ENCODE data around the gene ST8SIA2.

ST8SIA2 gene

DNA sequence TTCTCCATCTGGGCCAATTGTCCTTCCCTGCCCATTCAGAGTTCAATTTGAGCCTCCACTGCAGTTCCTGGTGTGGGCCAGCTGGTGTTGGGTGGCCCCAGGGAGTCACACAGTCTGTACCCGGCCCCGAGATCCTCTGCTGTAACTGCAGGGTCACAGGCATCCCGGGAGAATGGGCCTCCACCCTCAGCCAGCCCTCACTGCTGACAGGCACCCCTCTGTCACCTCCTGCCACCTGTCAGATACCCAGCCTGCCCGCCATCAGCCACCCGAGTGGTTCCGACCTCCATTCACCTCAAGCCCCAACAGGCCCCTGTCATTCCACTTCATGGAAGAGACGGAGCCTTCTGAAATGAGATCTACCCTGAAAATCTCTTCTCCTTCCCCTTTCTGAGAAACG, 73.2 kb downstream of the ST8SIA2 start:
- no CpG with 5 or more reads among the region's 8 CpGs for WGBS, 2 donors (ENCODE audit: extremely low coverage in 2 of 2, insufficient read length in 2 of 2, insufficient replicate concordance in 1 of 2)
- no peak for DNase-seq (ENCODE audit: low spot score)
- H2BK5ac ChIP-seq (ENCODE audit: low read length) = no peak overlapping the region
- no peak overlapping the region for H4K91ac ChIP-seq (ENCODE audit: low read depth, low read length, poor library complexity)
- H2AK5ac ChIP-seq (ENCODE audit: low read depth, low read length) = no peak overlapping the region
- H3K9me3 ChIP-seq (replicated peaks in 1 of 2; ENCODE audit: control insufficient read depth in 2 of 2, insufficient read depth in 1 of 2, low read depth in 1 of 2, low read length in 2 of 2) = no peaks in the 10 kb centered on the region
- H3K14ac ChIP-seq (ENCODE audit: low read length) = no peak overlapping the region
- no peak overlapping the region for H2AFZ ChIP-seq (ENCODE audit: low read length)
- peaks cover 27 to 63% of the 10 kb centered on the region in 2 donors for H3K36me3 ChIP-seq (replicated peaks in 1 of 2; ENCODE audit: control insufficient read depth in 2 of 2, insufficient read depth in 2 of 2, low read length in 2 of 2)
- H3K18ac ChIP-seq (ENCODE audit: low read length) = no peak overlapping the region
- H2BK12ac ChIP-seq (ENCODE audit: low read length) = no peak overlapping the region
- H2BK120ac ChIP-seq (ENCODE audit: low read depth, low read length) = no peak overlapping the region
- no peak overlapping the region for H3K4me2 ChIP-seq (ENCODE audit: insufficient read depth, low read length, poor library complexity, severe bottlenecking)
- H3K4me3 ChIP-seq (ENCODE audit: low read length in 2 of 2) = no peak overlapping the region
- no peak overlapping the region for H2BK15ac ChIP-seq (ENCODE audit: low read length)
- no peaks in the 10 kb centered on the region for H3K27me3 ChIP-seq (ENCODE audit: control insufficient read depth in 3 of 3, insufficient read depth in 3 of 3, low read depth in 1 of 3, low read length in 3 of 3)
- H3K23ac ChIP-seq (ENCODE audit: low read depth, low read length, poor library complexity) = no peak overlapping the region
- no peak overlapping the region for H3K27ac ChIP-seq (replicated peaks; ENCODE audit: low read length)
- no peak overlapping the region for H3K4ac ChIP-seq (ENCODE audit: low read length)
- no peak overlapping the region for H4K8ac ChIP-seq (ENCODE audit: low read depth, low read length)
- no peaks in the 10 kb centered on the region for H3K79me1 ChIP-seq (ENCODE audit: low read depth, low read length)
- peaks cover 0 to 3% of the 10 kb centered on the region in 2 donors for H3K4me1 ChIP-seq (ENCODE audit: control insufficient read depth in 2 of 2, insufficient read depth in 1 of 2, low read depth in 1 of 2, low read length in 2 of 2)
- H3K9ac ChIP-seq (ENCODE audit: low read depth, low read length, poor library complexity) = no peak overlapping the region

DNA sequence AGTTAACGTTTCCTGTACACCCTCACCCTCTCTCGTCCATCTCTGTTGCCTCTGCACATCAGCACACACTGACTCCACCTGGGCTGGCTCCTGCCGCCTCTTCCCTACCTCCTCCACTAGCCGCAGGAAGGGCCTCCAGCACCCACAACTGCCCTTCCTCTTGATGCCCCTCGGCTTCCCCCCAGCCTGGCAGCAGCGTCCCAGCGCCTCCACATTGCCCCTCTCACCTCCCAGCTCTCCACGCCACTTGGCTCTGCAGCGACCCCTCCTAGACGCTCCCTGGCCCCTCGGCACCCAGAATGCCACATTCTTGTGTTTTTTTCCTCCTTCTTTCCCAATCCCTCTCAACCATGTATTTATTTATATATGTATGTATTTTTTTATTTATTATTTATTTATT, 73.6 kb downstream of the ST8SIA2 start:
- DNase-seq (ENCODE audit: low spot score) = no peak
- H3K9ac ChIP-seq (ENCODE audit: low read depth, low read length, poor library complexity) = no peak overlapping the region
- no peaks in the 10 kb centered on the region for H3K27me3 ChIP-seq (ENCODE audit: control insufficient read depth in 3 of 3, insufficient read depth in 3 of 3, low read depth in 1 of 3, low read length in 3 of 3)
- no peak overlapping the region for H3K23ac ChIP-seq (ENCODE audit: low read depth, low read length, poor library complexity)
- H2AK5ac ChIP-seq (ENCODE audit: low read depth, low read length) = no peak overlapping the region
- no peak overlapping the region for H4K8ac ChIP-seq (ENCODE audit: low read depth, low read length)
- H3K27ac ChIP-seq (replicated peaks; ENCODE audit: low read length) = no peak overlapping the region
- no peak overlapping the region for H3K4ac ChIP-seq (ENCODE audit: low read length)
- H3K14ac ChIP-seq (ENCODE audit: low read length) = no peak overlapping the region
- H2BK120ac ChIP-seq (ENCODE audit: low read depth, low read length) = no peak overlapping the region
- no peak overlapping the region for H2BK15ac ChIP-seq (ENCODE audit: low read length)
- WGBS, 2 donors (ENCODE audit: extremely low coverage in 2 of 2, insufficient read length in 2 of 2, insufficient replicate concordance in 1 of 2) = no CpG with 5 or more reads among the region's 11 CpGs
- no peak overlapping the region for H3K4me3 ChIP-seq (ENCODE audit: low read length in 2 of 2)
- H3K4me1 ChIP-seq (ENCODE audit: control insufficient read depth in 2 of 2, insufficient read depth in 1 of 2, low read depth in 1 of 2, low read length in 2 of 2) = peaks cover 0 to 3% of the 10 kb centered on the region in 2 donors
- H3K18ac ChIP-seq (ENCODE audit: low read length) = no peak overlapping the region
- H4K91ac ChIP-seq (ENCODE audit: low read depth, low read length, poor library complexity) = no peak overlapping the region
- no peaks in the 10 kb centered on the region for H3K79me1 ChIP-seq (ENCODE audit: low read depth, low read length)
- H2AFZ ChIP-seq (ENCODE audit: low read length) = no peak overlapping the region
- H3K9me3 ChIP-seq (replicated peaks in 1 of 2; ENCODE audit: control insufficient read depth in 2 of 2, insufficient read depth in 1 of 2, low read depth in 1 of 2, low read length in 2 of 2) = no peaks in the 10 kb centered on the region
- peaks cover 26 to 58% of the 10 kb centered on the region in 2 donors for H3K36me3 ChIP-seq (replicated peaks in 1 of 2; ENCODE audit: control insufficient read depth in 2 of 2, insufficient read depth in 2 of 2, low read length in 2 of 2)
- no peak overlapping the region for H2BK12ac ChIP-seq (ENCODE audit: low read length)
- H2BK5ac ChIP-seq (ENCODE audit: low read length) = no peak overlapping the region
- H3K4me2 ChIP-seq (ENCODE audit: insufficient read depth, low read length, poor library complexity, severe bottlenecking) = no peak overlapping the region

DNA sequence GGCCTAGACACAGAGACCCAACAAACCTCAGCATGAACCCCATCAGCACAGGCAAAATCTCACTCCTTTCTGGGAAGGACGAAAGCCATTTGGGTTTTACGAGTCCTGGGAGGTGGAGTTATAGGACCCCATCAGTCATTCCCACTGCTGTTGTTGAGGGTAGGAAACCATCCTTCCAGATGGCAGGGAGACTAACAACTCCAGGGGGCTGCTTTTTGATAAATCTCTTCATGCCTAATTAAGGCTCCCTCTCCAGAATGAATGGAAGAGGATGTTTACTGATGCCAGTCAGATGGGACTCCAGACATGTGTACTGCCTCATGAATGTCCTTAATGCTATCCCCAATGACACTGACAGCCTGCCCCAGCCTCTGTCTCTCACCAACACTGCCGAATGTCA, 75.3 kb downstream of the ST8SIA2 start:
- Histone ChIP-seq H2BK15ac (ENCODE audit: low read length) (no peak overlapping the region), H3K4me1 (ENCODE audit: control insufficient read depth in 2 of 2, insufficient read depth in 1 of 2, low read depth in 1 of 2, low read length in 2 of 2) (peaks cover 0 to 3% of the 10 kb centered on the region in 2 donors), H2AFZ (ENCODE audit: low read length) (no peak overlapping the region), H3K18ac (ENCODE audit: low read length) (no peak overlapping the region), H3K23ac (ENCODE audit: low read depth, low read length, poor library complexity) (no peak overlapping the region), H3K4ac (ENCODE audit: low read length) (no peak overlapping the region), H3K27me3 (ENCODE audit: control insufficient read depth in 3 of 3, insufficient read depth in 3 of 3, low read depth in 1 of 3, low read length in 3 of 3) (no peaks in the 10 kb centered on the region), H2AK5ac (ENCODE audit: low read depth, low read length) (no peak overlapping the region), H4K91ac (ENCODE audit: low read depth, low read length, poor library complexity) (no peak overlapping the region), H2BK5ac (ENCODE audit: low read length) (no peak overlapping the region), H3K4me2 (ENCODE audit: insufficient read depth, low read length, poor library complexity, severe bottlenecking) (no peak overlapping the region), H3K9ac (ENCODE audit: low read depth, low read length, poor library complexity) (no peak overlapping the region), H3K79me1 (ENCODE audit: low read depth, low read length) (peaks cover 3% of the 10 kb centered on the region), H3K9me3 (replicated peaks in 1 of 2; ENCODE audit: control insufficient read depth in 2 of 2, insufficient read depth in 1 of 2, low read depth in 1 of 2, low read length in 2 of 2) (no peaks in the 10 kb centered on the region), H3K27ac (replicated peaks; ENCODE audit: low read length) (no peak overlapping the region), H3K4me3 (ENCODE audit: low read length in 2 of 2) (no peak overlapping the region), H2BK120ac (ENCODE audit: low read depth, low read length) (no peak overlapping the region), H4K8ac (ENCODE audit: low read depth, low read length) (no peak overlapping the region), H2BK12ac (ENCODE audit: low read length) (no peak overlapping the region), H3K36me3 (replicated peaks in 1 of 2; ENCODE audit: control insufficient read depth in 2 of 2, insufficient read depth in 2 of 2, low read length in 2 of 2) (peaks cover 26 to 42% of the 10 kb centered on the region in 2 donors), H3K14ac (ENCODE audit: low read length) (no peak overlapping the region)
- WGBS, 2 donors (ENCODE audit: extremely low coverage in 2 of 2, insufficient read length in 2 of 2, insufficient replicate concordance in 1 of 2) = no CpG with 5 or more reads among the region's 3 CpGs
- no peak for DNase-seq (ENCODE audit: low spot score)

DNA sequence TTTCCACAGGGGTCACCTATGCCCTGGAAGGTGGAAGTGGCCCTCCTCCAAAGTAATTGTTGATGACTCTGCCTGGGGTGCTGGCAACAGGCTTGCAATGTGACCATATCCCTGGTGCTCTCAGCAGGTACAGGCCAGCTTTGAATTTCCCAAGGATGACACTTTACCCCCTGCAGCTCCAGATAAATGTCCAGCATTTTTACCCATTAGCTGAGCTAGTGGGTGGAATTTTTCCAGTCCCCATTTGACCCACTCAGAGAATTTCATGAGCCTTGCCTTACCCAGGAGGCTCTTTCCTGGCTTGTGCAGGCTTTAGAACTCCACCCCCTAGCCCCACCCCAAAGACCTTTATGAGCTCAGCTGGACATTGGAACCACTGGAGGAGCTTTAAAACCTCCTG, 77.6 kb downstream of the ST8SIA2 start:
- Histone ChIP-seq H3K14ac (ENCODE audit: low read length) (no peak overlapping the region), H2BK120ac (ENCODE audit: low read depth, low read length) (no peak overlapping the region), H2BK15ac (ENCODE audit: low read length) (no peak overlapping the region), H3K23ac (ENCODE audit: low read depth, low read length, poor library complexity) (no peak overlapping the region), H3K4me1 (ENCODE audit: control insufficient read depth in 2 of 2, insufficient read depth in 1 of 2, low read depth in 1 of 2, low read length in 2 of 2) (peaks cover 0 to 3% of the 10 kb centered on the region in 2 donors), H3K79me1 (ENCODE audit: low read depth, low read length) (peaks cover 3% of the 10 kb centered on the region), H3K9me3 (replicated peaks in 1 of 2; ENCODE audit: control insufficient read depth in 2 of 2, insufficient read depth in 1 of 2, low read depth in 1 of 2, low read length in 2 of 2) (no peaks in the 10 kb centered on the region), H4K8ac (ENCODE audit: low read depth, low read length) (no peak overlapping the region), H3K9ac (ENCODE audit: low read depth, low read length, poor library complexity) (no peak overlapping the region), H3K4me3 (ENCODE audit: low read length in 2 of 2) (no peak overlapping the region), H3K27ac (replicated peaks; ENCODE audit: low read length) (no peak overlapping the region), H3K4ac (ENCODE audit: low read length) (no peak overlapping the region), H2BK12ac (ENCODE audit: low read length) (no peak overlapping the region), H2BK5ac (ENCODE audit: low read length) (no peak overlapping the region), H3K4me2 (ENCODE audit: insufficient read depth, low read length, poor library complexity, severe bottlenecking) (no peak overlapping the region), H3K27me3 (ENCODE audit: control insufficient read depth in 3 of 3, insufficient read depth in 3 of 3, low read depth in 1 of 3, low read length in 3 of 3) (no peaks in the 10 kb centered on the region), H3K18ac (ENCODE audit: low read length) (no peak overlapping the region), H3K36me3 (replicated peaks in 1 of 2; ENCODE audit: control insufficient read depth in 2 of 2, insufficient read depth in 2 of 2, low read length in 2 of 2) (peaks cover 12 to 19% of the 10 kb centered on the region in 2 donors), H2AK5ac (ENCODE audit: low read depth, low read length) (no peak overlapping the region), H4K91ac (ENCODE audit: low read depth, low read length, poor library complexity) (no peak overlapping the region), H2AFZ (ENCODE audit: low read length) (no peak overlapping the region)
- DNase-seq (ENCODE audit: low spot score) = no peak
